ENCODE measurements around the gene WDFY4. TPM values are rescaled to one million over a fixed set of nuclear protein-coding genes. Genes with fewer than 3 reads are reported as not detected.

WDFY4 gene
- total RNA-seq, 1 donor, result not detected

- peak; percentile 23 for TF ChIP-seq CTCF (IDR thresholded peaks at IDR 0.05; ENCODE audit: insufficient read depth, low read length)
- no peak for DNase-seq (ENCODE audit: low read depth)
- no peak overlapping the region for H3K4me3 ChIP-seq (ENCODE audit: low read depth, low read length)
Observed at GRCh38 chr10:48649349-48649944, 35.2 kb upstream of the WDFY4 start.

- no peak for TF ChIP-seq CTCF (IDR thresholded peaks at IDR 0.05; ENCODE audit: insufficient read depth, low read length)
- no peak for DNase-seq (ENCODE audit: low read depth)
- H3K4me3 ChIP-seq (ENCODE audit: low read depth, low read length), result no peak overlapping the region
Observed at GRCh38 chr10:48651293-48651692, 33.4 kb upstream of the WDFY4 start.

GRCh38 chr10:48651839-48652238 is 32.8 kb upstream of the WDFY4 start:
- H3K4me3 ChIP-seq (ENCODE audit: low read depth, low read length), result no peak overlapping the region
- DNase-seq (ENCODE audit: low read depth), result no peak
- no peak for TF ChIP-seq CTCF (IDR thresholded peaks at IDR 0.05; ENCODE audit: insufficient read depth, low read length)

- no peak for DNase-seq (ENCODE audit: low read depth)
- TF ChIP-seq CTCF (IDR thresholded peaks at IDR 0.05; ENCODE audit: insufficient read depth, low read length), result no peak
- H3K4me3 ChIP-seq (ENCODE audit: low read depth, low read length), result no peak overlapping the region
Observed at GRCh38 chr10:48652344-48652743, 32.3 kb upstream of the WDFY4 start.

GRCh38 chr10:48653347-48653746 is 31.3 kb upstream of the WDFY4 start:
- H3K4me3 ChIP-seq (ENCODE audit: low read depth, low read length), result no peak overlapping the region
- TF ChIP-seq CTCF (IDR thresholded peaks at IDR 0.05; ENCODE audit: insufficient read depth, low read length), result no peak
- DNase-seq (ENCODE audit: low read depth), result no peak

- TF ChIP-seq CTCF (IDR thresholded peaks at IDR 0.05; ENCODE audit: insufficient read depth, low read length), result no peak
- no peak for DNase-seq (ENCODE audit: low read depth)
- H3K4me3 ChIP-seq (ENCODE audit: low read depth, low read length), result no peak overlapping the region
Observed at GRCh38 chr10:48653944-48654698, 30.6 kb upstream of the WDFY4 start.

All from fibroblast of the aortic adventitia (primary cell).